Suprapubic skin (tissue), 3 donors: ENCODE data around the gene PPP2R5C.

Source experiments
- CTCF ChIP-seq, 2 donors: fragments of 200-600 bp in 1 of 2; fragments of 450-650 bp in 1 of 2; sonication (generic) in 1 of 2; IDR thresholded peaks; one replicate each; pipeline ENCODE4 v1.5.1; 2016 to 2019; ENCODE audit warnings: antibody characterized with exemption in 2 of 2, mild to moderate bottlenecking in 1 of 2, moderate library complexity in 1 of 2
- POLR2A ChIP-seq, 2 donors: fragments of 450-650 bp; IDR thresholded peaks; one replicate each; pipeline ENCODE4 v1.6.1; 2017; ENCODE audit warnings: antibody characterized with exemption in 2 of 2, mild to moderate bottlenecking in 2 of 2, moderate library complexity in 2 of 2

DNA sequence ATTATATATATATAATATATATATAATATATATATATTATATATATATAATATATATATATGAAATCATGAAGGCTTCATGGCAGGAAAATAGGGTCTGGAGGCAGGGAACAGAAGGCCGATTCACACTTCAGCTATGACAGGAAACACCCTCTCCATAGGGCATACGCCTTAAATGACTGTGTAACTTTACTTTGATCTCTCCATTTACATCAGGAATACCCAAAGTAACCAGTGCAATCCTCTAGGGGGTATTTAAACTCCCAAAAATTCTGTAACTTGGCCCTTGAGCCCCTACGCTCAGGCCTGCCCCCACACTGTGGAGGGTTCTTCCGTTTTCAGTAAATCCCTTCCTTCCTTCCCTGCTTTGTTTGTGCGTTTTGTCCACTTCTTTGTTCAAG, 40.4 kb upstream of the PPP2R5C start:
- no peak for TF ChIP-seq CTCF (IDR thresholded peaks at IDR 0.05)
- TF ChIP-seq POLR2A (IDR thresholded peaks at IDR 0.05), result no peak
